H9 (cell line): ENCODE data around the gene NPLOC4. TPM values are rescaled to one million over a fixed set of nuclear protein-coding genes. Genes with fewer than 3 reads are reported as not detected.

Source experiments
- DNase-seq: peaks from one replicate; pipeline ENCODE4 v3.0.0-alpha.2; 2017
- H2AFZ ChIP-seq: one replicate; pipeline ENCODE4 v1.6.1; 2013; ENCODE audit warnings: mild to moderate bottlenecking, low read length, control low read depth, moderate library complexity
- H2AK5ac ChIP-seq: 2 replicates; pipeline ENCODE4 v1.6.1; 2013; ENCODE audit warnings: low read length, control low read depth, mixed read lengths; ENCODE audit not compliant: insufficient read length
- H2BK120ac ChIP-seq: one replicate; pipeline ENCODE4 v1.6.1; 2013; ENCODE audit warnings: low read depth, mild to moderate bottlenecking, low read length, control low read depth, inconsistent platforms; ENCODE audit not compliant: poor library complexity, severe bottlenecking
- H2BK12ac ChIP-seq: 2 replicates; pipeline ENCODE4 v1.6.1; 2013; ENCODE audit warnings: low read length, control low read depth, mixed read lengths, low read depth; ENCODE audit not compliant: insufficient read length
- H2BK15ac ChIP-seq: 2 replicates; pipeline ENCODE4 v1.6.1; 2013; ENCODE audit warnings: low read depth, low read length, control low read depth
- H2BK20ac ChIP-seq: one replicate; pipeline ENCODE4 v1.6.1; 2013; ENCODE audit warnings: low read depth, mild to moderate bottlenecking, low read length, control low read depth, inconsistent platforms; ENCODE audit not compliant: poor library complexity, severe bottlenecking
- H2BK5ac ChIP-seq: 2 replicates; pipeline ENCODE4 v1.6.1; 2013; ENCODE audit warnings: low read length, control low read depth, mixed read lengths; ENCODE audit not compliant: insufficient read length
- H3K14ac ChIP-seq: 2 replicates; pipeline ENCODE4 v1.6.1; 2013; ENCODE audit warnings: low read length, control low read depth; ENCODE audit not compliant: insufficient read depth
- H3K18ac ChIP-seq: 2 replicates; pipeline ENCODE4 v1.6.1; 2013; ENCODE audit warnings: low read depth, mild to moderate bottlenecking, mixed read lengths, low read length, control low read depth; ENCODE audit not compliant: insufficient read length
- H3K23ac ChIP-seq: 2 replicates; pipeline ENCODE4 v1.6.1; 2013; ENCODE audit warnings: low read length, control low read depth, mixed read lengths, low read depth; ENCODE audit not compliant: insufficient read length
- H3K23me2 ChIP-seq: 2 replicates; pipeline ENCODE4 v1.6.1; 2013; ENCODE audit warnings: low read depth, mild to moderate bottlenecking, mixed read lengths, low read length, control low read depth; ENCODE audit not compliant: insufficient read length, poor library complexity, severe bottlenecking
- H3K27ac ChIP-seq: 2 replicates; pipeline ENCODE4 v1.5.1; 2013; ENCODE audit warnings: low read length, control low read depth, mixed read lengths, low read depth; ENCODE audit not compliant: insufficient read length
- H3K27me3 ChIP-seq: 2 replicates; pipeline ENCODE4 v1.6.1; 2013; ENCODE audit warnings: low read length, control low read depth, inconsistent platforms; ENCODE audit not compliant: insufficient read depth
- H3K4ac ChIP-seq: 2 replicates; pipeline ENCODE4 v1.6.1; 2013; ENCODE audit warnings: low read depth, mild to moderate bottlenecking, control low read depth, inconsistent platforms, low read length, moderate library complexity
- H3K4me1 ChIP-seq: 2 replicates; pipeline ENCODE4 v1.6.1; 2013; ENCODE audit warnings: low read length, control low read depth, inconsistent platforms; ENCODE audit not compliant: insufficient read depth
- H3K4me2 ChIP-seq: 2 replicates; pipeline ENCODE4 v1.6.1; 2013; ENCODE audit warnings: low read length, control low read depth, mixed read lengths; ENCODE audit not compliant: insufficient read length, insufficient read depth
- H3K56ac ChIP-seq: 2 replicates; pipeline ENCODE4 v1.6.1; 2013; ENCODE audit warnings: low read depth, mild to moderate bottlenecking, mixed read lengths, low read length, control low read depth; ENCODE audit not compliant: insufficient read length
- H3K79me1 ChIP-seq: 2 replicates; pipeline ENCODE4 v1.6.1; 2013; ENCODE audit warnings: low read depth, mild to moderate bottlenecking, moderate library complexity, low read length, control low read depth, inconsistent platforms; ENCODE audit not compliant: insufficient read depth, poor library complexity, severe bottlenecking
- H3K79me2 ChIP-seq: 2 replicates; pipeline ENCODE4 v1.6.1; 2013; ENCODE audit warnings: low read length, control low read depth, inconsistent platforms; ENCODE audit not compliant: insufficient read depth
- H3K9ac ChIP-seq: 2 replicates; pipeline ENCODE4 v1.6.1; 2013; ENCODE audit warnings: low read length, control low read depth, mixed read lengths; ENCODE audit not compliant: insufficient read length; ENCODE audit errors: extremely low read depth
- H3K9me3 ChIP-seq: one replicate; pipeline ENCODE4 v1.6.1; 2013; ENCODE audit warnings: low read depth, low read length, inconsistent platforms; ENCODE audit not compliant: control insufficient read depth
- H3T11ph ChIP-seq: one replicate; pipeline ENCODE4 v1.6.1; 2013; ENCODE audit warnings: mild to moderate bottlenecking, low read length, control low read depth, inconsistent platforms
- H4K20me1 ChIP-seq: one replicate; pipeline ENCODE4 v1.6.1; 2013; ENCODE audit not compliant: control insufficient read depth, insufficient read length, insufficient read depth
- H4K5ac ChIP-seq: 2 replicates; pipeline ENCODE4 v1.6.1; 2013; ENCODE audit warnings: low read depth, mild to moderate bottlenecking, mixed read lengths, low read length, control low read depth; ENCODE audit not compliant: insufficient read length
- H4K8ac ChIP-seq: replicated peaks from 2 replicates; pipeline ENCODE4 v1.6.1; 2013; ENCODE audit warnings: low read length, control low read depth, mixed read lengths, low read depth; ENCODE audit not compliant: insufficient read length
- H4K91ac ChIP-seq: 2 replicates; pipeline ENCODE4 v1.6.1; 2013; ENCODE audit warnings: low read depth, mild to moderate bottlenecking, moderate library complexity, mixed read lengths, low read length, control low read depth; ENCODE audit not compliant: insufficient read length
- H3K27ac Mint-ChIP-seq, 3 experiments: 2 replicates in 2 of 3; 3 replicates in 1 of 3; pipeline ENCODE4 v1.8.0; 2020 to 2021; ENCODE audit warnings: mixed read lengths in 3 of 3, mild to moderate bottlenecking in 1 of 3, moderate library complexity in 1 of 3
- H3K27me3 Mint-ChIP-seq: 2 replicates; pipeline ENCODE4 v1.8.0; 2021; ENCODE audit warnings: low read depth, mild to moderate bottlenecking, moderate library complexity, mixed read lengths
- H3K36me3 Mint-ChIP-seq, 3 experiments: 2 replicates in 2 of 3; 3 replicates in 1 of 3; pipeline ENCODE4 v1.8.0; 2020 to 2021; ENCODE audit warnings: low read depth in 3 of 3, mixed read lengths in 3 of 3; ENCODE audit not compliant: insufficient read depth in 1 of 3
- H3K4me1 Mint-ChIP-seq, 2 experiments: 2 replicates each; pipeline ENCODE4 v1.8.0; 2020; ENCODE audit warnings: mixed read lengths in 2 of 2
- H3K4me3 Mint-ChIP-seq, 2 experiments: 2 replicates in 1 of 2; 3 replicates in 1 of 2; pipeline ENCODE4 v1.8.0; 2020 to 2021; ENCODE audit warnings: mild to moderate bottlenecking in 2 of 2, mixed read lengths in 2 of 2, moderate library complexity in 1 of 2
- H3K9me3 Mint-ChIP-seq, 2 experiments: 2 replicates in 1 of 2; 3 replicates in 1 of 2; pipeline ENCODE4 v1.8.0; 2020; ENCODE audit warnings: mild to moderate bottlenecking in 2 of 2, mixed read lengths in 2 of 2, moderate library complexity in 1 of 2
- WGBS: extraction: QIAGEN DNeasy Blood & Tissue Kit; methylation state at CpG from one replicate; pipeline ENCODE4 v1.1.7; 2013; ENCODE audit warnings: missing lambda C conversion rate, low lambda C conversion rate, mixed read lengths; ENCODE audit not compliant: insufficient read length; ENCODE audit errors: extremely low coverage; 5-methylcytosine and 5-hydroxymethylcytosine counted together
- total RNA-seq: library from RNA; stranded (reverse); gene quantifications from 2 replicates; pipeline ENCODE4 v1.2.1, GENCODE V29; 2021
- TF ChIP-seq, protein P1 (sequence below): fragments of 200-600 bp; sonication (generic); conservative IDR thresholded peaks from 3 replicates; pipeline ENCODE4 v1.8.0; 2021; ENCODE audit warnings: antibody characterized with exemption, mild to moderate bottlenecking

NPLOC4 gene
- total RNA-seq, 1 experiment from 2014 or later, result 103 TPM

DNA sequence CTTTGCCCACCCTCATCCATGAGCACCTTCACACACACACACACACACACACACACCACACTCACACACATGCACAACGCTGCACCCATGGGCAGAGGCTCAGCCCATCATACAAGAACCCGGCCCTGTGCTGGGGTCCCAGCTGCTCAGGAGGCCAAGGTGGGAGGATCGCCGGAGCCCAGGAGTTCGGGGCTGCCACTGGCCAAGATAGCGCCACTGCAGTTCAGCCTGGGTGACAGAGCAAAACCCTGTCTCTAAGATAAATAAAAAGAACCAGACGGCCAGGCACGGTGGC, 112.1 kb downstream of the NPLOC4 start:
- Histone ChIP-seq H3K18ac (no peak overlapping the region), H3K27ac (no peak overlapping the region), H4K5ac (no peak overlapping the region), H3K23me2 (no peaks in the 10 kb centered on the region), H2BK20ac (no peak overlapping the region), H2BK12ac (no peak overlapping the region), H3K9me3 (no peaks in the 10 kb centered on the region), H2BK120ac (no peak overlapping the region), H3K4ac (no peak overlapping the region), H3K14ac (no peak overlapping the region), H3K56ac (no peak overlapping the region), H2AFZ (no peak overlapping the region), H3K4me2 (no peak overlapping the region), H2BK15ac (no peak overlapping the region), H3K27me3 (no peaks in the 10 kb centered on the region; the same call in 1 of the 2 replicates), H3K79me2 (no peaks in the 10 kb centered on the region), H4K20me1 (no peaks in the 10 kb centered on the region), H3K9ac (no peak overlapping the region), H2AK5ac (no peak overlapping the region), H4K8ac (no peak overlapping the region), H2BK5ac (no peak overlapping the region), H3K23ac (no peak overlapping the region), H3K79me1 (no peaks in the 10 kb centered on the region), H4K91ac (no peak overlapping the region), H3T11ph (no peak overlapping the region), H3K4me1 (no peaks in the 10 kb centered on the region)
- Mint-ChIP-seq H3K9me3 (no peaks in the 10 kb centered on the region), H3K27me3 (peaks cover 60% of the 10 kb centered on the region), H3K4me1 (peaks cover 5 to 13% of the 10 kb centered on the region in 2 experiments), H3K27ac (no peak overlapping the region), H3K36me3 (no peaks in the 10 kb centered on the region), H3K4me3 (no peak overlapping the region)
- WGBS, result no CpG with 5 or more reads among the region's 8 CpGs
- TF ChIP-seq, protein P1, sequence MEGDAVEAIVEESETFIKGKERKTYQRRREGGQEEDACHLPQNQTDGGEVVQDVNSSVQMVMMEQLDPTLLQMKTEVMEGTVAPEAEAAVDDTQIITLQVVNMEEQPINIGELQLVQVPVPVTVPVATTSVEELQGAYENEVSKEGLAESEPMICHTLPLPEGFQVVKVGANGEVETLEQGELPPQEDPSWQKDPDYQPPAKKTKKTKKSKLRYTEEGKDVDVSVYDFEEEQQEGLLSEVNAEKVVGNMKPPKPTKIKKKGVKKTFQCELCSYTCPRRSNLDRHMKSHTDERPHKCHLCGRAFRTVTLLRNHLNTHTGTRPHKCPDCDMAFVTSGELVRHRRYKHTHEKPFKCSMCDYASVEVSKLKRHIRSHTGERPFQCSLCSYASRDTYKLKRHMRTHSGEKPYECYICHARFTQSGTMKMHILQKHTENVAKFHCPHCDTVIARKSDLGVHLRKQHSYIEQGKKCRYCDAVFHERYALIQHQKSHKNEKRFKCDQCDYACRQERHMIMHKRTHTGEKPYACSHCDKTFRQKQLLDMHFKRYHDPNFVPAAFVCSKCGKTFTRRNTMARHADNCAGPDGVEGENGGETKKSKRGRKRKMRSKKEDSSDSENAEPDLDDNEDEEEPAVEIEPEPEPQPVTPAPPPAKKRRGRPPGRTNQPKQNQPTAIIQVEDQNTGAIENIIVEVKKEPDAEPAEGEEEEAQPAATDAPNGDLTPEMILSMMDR, result no peak
- no peak for DNase-seq
